BJ (cell line): ENCODE results near the gene APBA2. TPM values are rescaled to one million over a fixed set of nuclear protein-coding genes. Genes with fewer than 3 reads are reported as not detected.

Experiments used
- CTCF ChIA-PET: fragments of 350-600 bp; formaldehyde crosslinking; extraction: SDS; loops from one replicate; lab custom pipeline; 2021; ENCODE audit warnings: antibody characterized with exemption, inconsistent platforms; lab: Yijun Ruan, JAX
- POLR2A ChIA-PET: fragments of 300-600 bp; sonication (Branson Sonifier 250); formaldehyde crosslinking; extraction: SDS; loops from one replicate; lab custom pipeline; 2021; ENCODE audit warnings: antibody characterized with exemption; lab: Charles Lee
- DNase-seq: peaks from one replicate; pipeline ENCODE4 v3.0.0-alpha.2; 2011; ENCODE audit warnings: low read depth
- H3K27me3 ChIP-seq: 2 replicates; pipeline ENCODE4 v1.6.0; 2011; ENCODE audit warnings: low read length; ENCODE audit not compliant: control insufficient read depth, insufficient read depth
- H3K36me3 ChIP-seq: 2 replicates; pipeline ENCODE4 v1.5.1; 2011; ENCODE audit warnings: low read length; ENCODE audit not compliant: control insufficient read depth, insufficient read depth
- H3K4me3 ChIP-seq: 2 replicates; pipeline ENCODE4 v1.5.1; 2011; ENCODE audit warnings: low read depth, mild to moderate bottlenecking, control low read depth, low read length
- CTCF ChIP-seq: IDR thresholded peaks from 2 replicates; pipeline ENCODE4 v1.5.1; 2011; ENCODE audit warnings: low read depth, mild to moderate bottlenecking, control low read depth, inconsistent platforms, low read length, moderate library complexity; ENCODE audit not compliant: insufficient read depth
- polyA plus RNA-seq: library from polyadenylated mRNA; depleted of rRNA; stranded (reverse); fragments of >200 nt; gene quantifications from 2 replicates; pipeline ENCODE4 v1.2.3, GENCODE V29; 2011

APBA2 gene
- polyA plus RNA-seq, 1 experiment: 15.1 TPM

DNA sequence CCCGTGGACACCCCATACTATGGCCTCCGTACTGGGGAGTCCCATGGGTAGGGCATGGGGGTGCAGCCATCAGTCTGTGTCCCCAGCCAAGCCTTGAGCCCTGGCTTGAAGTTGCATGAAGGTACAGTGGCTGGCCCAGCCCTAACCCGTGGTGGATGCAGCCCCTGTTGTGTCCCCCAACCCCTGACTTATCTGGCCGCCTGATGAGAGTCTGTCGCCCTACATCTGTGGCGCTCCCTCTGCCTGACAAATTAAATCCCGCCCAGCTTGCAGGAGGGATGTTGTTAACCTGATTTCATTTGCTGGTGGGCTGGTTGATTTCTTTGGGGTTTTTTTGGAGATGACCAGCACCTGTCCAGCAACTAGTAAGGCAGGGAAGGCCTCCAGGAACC, 186.1 kb downstream of the APBA2 start:
- H3K36me3 ChIP-seq: no peaks in the 10 kb centered on the region; the same call in 1 of the 2 replicates
- DNase-seq: no peak
- H3K4me3 ChIP-seq: no peak overlapping the region
- ChIA-PET POLR2A (no interaction called here), CTCF (interaction anchor here (0.7 kb wide), 1 partner anchor 29 kb away, joined by 3 read pairs; no protein-coding TSS in a partner anchor)
- TF ChIP-seq CTCF: no peak
- H3K27me3 ChIP-seq: no peaks in the 10 kb centered on the region

- no peaks in the 10 kb centered on the region for H3K27me3 ChIP-seq
These were observed 186.7 kb downstream of the APBA2 start for GRCh38 chr15:29072444-29072843.

DNA sequence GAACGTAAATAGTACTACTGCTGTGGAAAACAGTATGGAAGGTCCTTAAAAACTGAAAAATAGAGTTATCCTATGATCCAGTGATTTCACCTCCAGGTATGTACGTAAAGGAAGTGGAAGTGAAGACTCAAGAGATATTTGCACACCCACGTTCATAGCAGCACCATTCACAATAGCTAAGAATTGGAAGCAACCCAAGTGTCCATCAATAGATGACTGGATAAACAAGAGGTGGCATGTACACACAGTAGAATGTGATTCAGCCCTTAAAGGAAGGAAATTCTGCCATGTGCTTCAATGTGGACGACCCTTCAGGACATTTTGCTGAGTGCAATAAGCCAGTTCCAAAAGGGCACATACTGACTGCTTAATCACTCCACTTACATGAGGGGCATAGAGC, 188.3 kb downstream of the APBA2 start:
- no peaks in the 10 kb centered on the region; the same call in 1 of the 2 replicates for H3K36me3 ChIP-seq
- DNase-seq: no peak
- H3K27me3 ChIP-seq: no peaks in the 10 kb centered on the region
- CTCF ChIA-PET: no interaction called here
- POLR2A ChIA-PET: no interaction called here
- no peak for TF ChIP-seq CTCF
- H3K4me3 ChIP-seq: no peak overlapping the region

More at GRCh38 chr15:29072444-29072843, 186.7 kb downstream of the APBA2 start:
- no peak for TF ChIP-seq CTCF
- H3K4me3 ChIP-seq: no peak overlapping the region
- no peaks in the 10 kb centered on the region; the same call in 1 of the 2 replicates for H3K36me3 ChIP-seq
- ChIA-PET CTCF (interaction anchor here (0.7 kb wide), 1 partner anchor 28 kb away, joined by 3 read pairs; no protein-coding TSS in a partner anchor), POLR2A (no interaction called here)
- no peak for DNase-seq

DNA sequence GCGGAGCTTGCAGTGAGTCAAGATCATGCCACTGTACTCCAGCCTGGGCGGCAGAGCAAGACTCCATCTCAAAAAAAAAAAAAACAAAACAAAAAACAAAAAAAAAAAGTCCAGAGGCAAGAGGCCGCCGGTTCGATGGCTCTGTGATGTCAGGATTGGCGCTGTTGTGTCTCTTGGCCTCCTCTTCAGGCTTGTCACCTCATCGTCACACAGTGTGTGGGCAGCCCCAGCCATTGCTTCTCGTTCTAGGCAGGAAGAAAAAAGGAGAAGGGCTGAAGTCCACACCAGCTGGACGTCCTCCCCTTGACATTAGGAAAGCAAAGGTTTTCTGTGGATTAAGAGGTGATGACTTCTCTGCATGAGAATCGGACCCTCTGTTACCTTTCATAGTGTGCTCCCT, 192.8 kb downstream of the APBA2 start:
- CTCF ChIA-PET: interaction anchor here (0.9 to 5.0 kb wide), 4 partner anchors 9 to 24 kb away, joined by 3 to 23 read pairs (median 4); no protein-coding TSS in a partner anchor
- POLR2A ChIA-PET: no interaction called here
- no peaks in the 10 kb centered on the region for H3K27me3 ChIP-seq
- TF ChIP-seq CTCF: no peak
- no peak overlapping the region for H3K4me3 ChIP-seq
- H3K36me3 ChIP-seq: no peaks in the 10 kb centered on the region; the same call in 1 of the 2 replicates
- DNase-seq: no peak

- DNase-seq: no peak
- CTCF ChIA-PET: interaction anchor here (1.3 to 5.0 kb wide), 2 partner anchors 9 to 12 kb away, joined by 4 to 23 read pairs; no protein-coding TSS in a partner anchor
- Histone ChIP-seq H3K27me3 (no peaks in the 10 kb centered on the region), H3K4me3 (no peak overlapping the region), H3K36me3 (no peaks in the 10 kb centered on the region; the same call in 1 of the 2 replicates)
- POLR2A ChIA-PET: no interaction called here
- TF ChIP-seq CTCF: no peak
These were observed 193.7 kb downstream of the APBA2 start for GRCh38 chr15:29079479-29079878.
